ENCODE results near the gene GNGT2.

DNA sequence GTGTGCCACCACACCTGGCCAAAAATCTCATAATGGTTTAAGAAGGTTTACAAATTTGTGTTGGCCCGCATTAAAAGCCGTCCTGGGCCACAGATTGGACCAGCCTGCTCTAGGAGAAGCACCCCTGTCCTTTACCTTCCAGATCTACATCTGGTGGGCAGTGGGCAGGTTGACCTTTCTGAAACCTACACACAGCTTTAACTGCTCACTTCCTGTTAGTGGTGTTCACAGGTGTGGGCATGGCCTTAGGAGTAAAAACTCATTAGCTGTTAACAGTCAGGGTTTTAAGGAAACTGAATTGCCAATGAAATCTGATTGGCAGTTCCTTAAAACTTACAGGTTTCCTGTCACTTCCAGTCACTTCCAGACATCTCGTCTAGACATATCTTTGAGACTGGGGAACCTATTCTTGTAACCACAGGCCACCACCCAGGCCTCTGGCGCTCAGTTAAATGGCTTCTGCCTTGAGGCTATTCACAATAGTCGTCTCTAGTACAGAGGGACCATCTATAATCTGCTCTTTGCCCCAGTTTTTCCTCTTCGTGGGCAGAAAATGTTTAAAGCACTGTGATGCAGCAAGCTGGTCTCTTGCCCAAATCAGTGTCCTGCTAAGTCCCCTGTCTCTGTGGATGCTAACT is 29.3 kb downstream of the GNGT2 start:
- TF ChIP-seq EZH2 (IDR thresholded peaks at IDR 0.05; ENCODE audit: low read length, unreplicated experiment): no peak
- TF ChIP-seq, protein P1, sequence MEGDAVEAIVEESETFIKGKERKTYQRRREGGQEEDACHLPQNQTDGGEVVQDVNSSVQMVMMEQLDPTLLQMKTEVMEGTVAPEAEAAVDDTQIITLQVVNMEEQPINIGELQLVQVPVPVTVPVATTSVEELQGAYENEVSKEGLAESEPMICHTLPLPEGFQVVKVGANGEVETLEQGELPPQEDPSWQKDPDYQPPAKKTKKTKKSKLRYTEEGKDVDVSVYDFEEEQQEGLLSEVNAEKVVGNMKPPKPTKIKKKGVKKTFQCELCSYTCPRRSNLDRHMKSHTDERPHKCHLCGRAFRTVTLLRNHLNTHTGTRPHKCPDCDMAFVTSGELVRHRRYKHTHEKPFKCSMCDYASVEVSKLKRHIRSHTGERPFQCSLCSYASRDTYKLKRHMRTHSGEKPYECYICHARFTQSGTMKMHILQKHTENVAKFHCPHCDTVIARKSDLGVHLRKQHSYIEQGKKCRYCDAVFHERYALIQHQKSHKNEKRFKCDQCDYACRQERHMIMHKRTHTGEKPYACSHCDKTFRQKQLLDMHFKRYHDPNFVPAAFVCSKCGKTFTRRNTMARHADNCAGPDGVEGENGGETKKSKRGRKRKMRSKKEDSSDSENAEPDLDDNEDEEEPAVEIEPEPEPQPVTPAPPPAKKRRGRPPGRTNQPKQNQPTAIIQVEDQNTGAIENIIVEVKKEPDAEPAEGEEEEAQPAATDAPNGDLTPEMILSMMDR (conservative IDR thresholded peaks at IDR 0.05; ENCODE audit: low read depth, low read length): no peak

Data from PC-3 (cell line).